Endodermal cell (in vitro differentiated cells): Measurements from ENCODE around the gene MMAA. TPM values are rescaled to one million over a fixed set of nuclear protein-coding genes. Genes with fewer than 3 reads are reported as not detected.

Experiments
- DNase-seq: peaks from one replicate; pipeline ENCODE4 v3.0.0-alpha.2; 2017
- H3K27ac ChIP-seq: 2 replicates; pipeline ENCODE4 v1.5.1; 2013; ENCODE audit warnings: mild to moderate bottlenecking, low read depth, low read length, moderate library complexity
- H3K27me3 ChIP-seq: 2 replicates; pipeline ENCODE4 v1.6.1; 2013; ENCODE audit warnings: mild to moderate bottlenecking, low read length, moderate library complexity; ENCODE audit not compliant: insufficient read depth, control insufficient read depth, poor library complexity, severe bottlenecking
- H3K36me3 ChIP-seq: 2 replicates; pipeline ENCODE4 v1.7.0; 2013; ENCODE audit warnings: mild to moderate bottlenecking, low read length, moderate library complexity; ENCODE audit not compliant: control insufficient read depth, insufficient read depth
- H3K4me1 ChIP-seq: one replicate; pipeline ENCODE4 v1.7.0; 2013; ENCODE audit warnings: low read length; ENCODE audit not compliant: control insufficient read depth, insufficient read depth
- H3K4me3 ChIP-seq: 2 replicates; pipeline ENCODE4 v1.5.1; 2013; ENCODE audit warnings: mild to moderate bottlenecking, low read length, moderate library complexity
- H3K9ac ChIP-seq: 2 replicates; pipeline ENCODE4 v1.6.1; 2013; ENCODE audit warnings: mild to moderate bottlenecking, low read length, moderate library complexity; ENCODE audit not compliant: poor library complexity, severe bottlenecking; ENCODE audit errors: extremely low read depth
- H3K9me3 ChIP-seq: 2 replicates; pipeline ENCODE4 v1.6.1; 2013; ENCODE audit warnings: mild to moderate bottlenecking, low read length, moderate library complexity; ENCODE audit not compliant: control insufficient read depth
- H3K27ac Mint-ChIP-seq: 2 replicates; pipeline ENCODE4 v1.8.0; 2020; ENCODE audit warnings: mixed read lengths
- H3K27me3 Mint-ChIP-seq: 2 replicates; pipeline ENCODE4 v1.8.0; 2021; ENCODE audit warnings: mild to moderate bottlenecking, mixed read lengths; ENCODE audit not compliant: insufficient read depth
- H3K36me3 Mint-ChIP-seq: 2 replicates; pipeline ENCODE4 v1.8.0; 2020; ENCODE audit warnings: low read depth, mixed read lengths
- H3K4me1 Mint-ChIP-seq: 2 replicates; pipeline ENCODE4 v1.8.0; 2020; ENCODE audit warnings: mixed read lengths
- H3K4me3 Mint-ChIP-seq: 2 replicates; pipeline ENCODE4 v1.8.0; 2020; ENCODE audit warnings: mild to moderate bottlenecking, moderate library complexity, mixed read lengths
- H3K9me3 Mint-ChIP-seq: 2 replicates; pipeline ENCODE4 v1.8.0; 2020; ENCODE audit warnings: mild to moderate bottlenecking, mixed read lengths
- CTCF ChIP-seq: fragments of 200-600 bp; sonication (generic); conservative IDR thresholded peaks from 2 replicates; pipeline ENCODE4 v1.5.0; 2021; ENCODE audit warnings: antibody characterized with exemption, mild to moderate bottlenecking
- WGBS, 2 experiments: methylation state at CpG; one replicate each; pipeline versions ENCODE4 v1.1.5 to v1.1.7; 2013; ENCODE audit warnings: missing lambda C conversion rate in 2 of 2, mixed read lengths in 1 of 2; ENCODE audit not compliant: insufficient coverage in 1 of 2, insufficient read length in 1 of 2; 5-methylcytosine and 5-hydroxymethylcytosine counted together
- total RNA-seq, 2 donors: library from RNA; stranded (reverse); fragmentation: NEBNext Ultra II Directional in 1 of 2; extraction: Animal tissue kit (Norgen Biotek cat#: 25700) in 1 of 2; gene quantifications; 2 replicates in 1 of 2; 3 replicates in 1 of 2; pipeline ENCODE4 v1.2.1, GENCODE V29; 2021

Gene MMAA
- total RNA-seq, 2 donors from 2014 or later = 6.8 to 6.9 TPM

GRCh38 chr4:145680902-145681301, 61.7 kb downstream of the MMAA start:
- Mint-ChIP-seq H3K27me3 (no peaks in the 10 kb centered on the region), H3K36me3 (peaks cover 8% of the 10 kb centered on the region), H3K4me3 (no peak overlapping the region), H3K9me3 (peaks cover 44% of the 10 kb centered on the region), H3K27ac (no peak overlapping the region), H3K4me1 (peaks cover 15% of the 10 kb centered on the region)
- H3K36me3 ChIP-seq = no peaks in the 10 kb centered on the region
- 94 to 100% methylated on average over 1 of the region's 1 CpG for WGBS, 2 experiments
- H3K9ac ChIP-seq = no peak overlapping the region
- peaks cover 24% of the 10 kb centered on the region for H3K9me3 ChIP-seq
- TF ChIP-seq CTCF = no peak
- no peaks in the 10 kb centered on the region for H3K27me3 ChIP-seq
- DNase-seq = no peak
- H3K4me1 ChIP-seq = peaks cover 3% of the 10 kb centered on the region
- H3K27ac ChIP-seq = no peak overlapping the region
- no peak overlapping the region for H3K4me3 ChIP-seq

DNA sequence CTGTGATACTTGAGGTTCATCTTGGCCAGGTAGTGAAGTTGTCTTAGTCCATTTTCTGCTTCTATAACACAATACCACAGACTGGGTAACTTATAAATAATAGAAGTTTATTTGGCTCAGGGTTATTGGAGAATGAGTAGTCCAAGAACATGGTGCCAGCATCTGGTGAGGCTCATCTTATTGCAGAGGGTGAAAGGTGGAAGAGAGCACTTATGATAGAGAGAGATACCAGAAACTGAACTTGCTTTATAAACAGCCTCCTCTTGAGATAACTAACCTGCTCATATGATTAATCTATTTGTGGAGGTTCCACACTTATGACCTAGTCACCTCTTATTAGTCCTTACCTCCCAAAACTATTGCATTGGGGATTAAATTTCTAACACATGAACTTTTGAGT, 62.3 kb downstream of the MMAA start:
- Histone ChIP-seq H3K27me3 (no peaks in the 10 kb centered on the region), H3K27ac (no peak overlapping the region), H3K4me1 (peaks cover 3% of the 10 kb centered on the region), H3K9me3 (peaks cover 26% of the 10 kb centered on the region), H3K4me3 (no peak overlapping the region), H3K9ac (no peak overlapping the region), H3K36me3 (no peaks in the 10 kb centered on the region)
- Mint-ChIP-seq H3K9me3 (peaks cover 42% of the 10 kb centered on the region), H3K4me1 (peaks cover 17% of the 10 kb centered on the region), H3K36me3 (peaks cover 8% of the 10 kb centered on the region), H3K27me3 (no peaks in the 10 kb centered on the region), H3K27ac (no peak overlapping the region), H3K4me3 (no peak overlapping the region)
- no peak for DNase-seq
- no peak for TF ChIP-seq CTCF

DNA sequence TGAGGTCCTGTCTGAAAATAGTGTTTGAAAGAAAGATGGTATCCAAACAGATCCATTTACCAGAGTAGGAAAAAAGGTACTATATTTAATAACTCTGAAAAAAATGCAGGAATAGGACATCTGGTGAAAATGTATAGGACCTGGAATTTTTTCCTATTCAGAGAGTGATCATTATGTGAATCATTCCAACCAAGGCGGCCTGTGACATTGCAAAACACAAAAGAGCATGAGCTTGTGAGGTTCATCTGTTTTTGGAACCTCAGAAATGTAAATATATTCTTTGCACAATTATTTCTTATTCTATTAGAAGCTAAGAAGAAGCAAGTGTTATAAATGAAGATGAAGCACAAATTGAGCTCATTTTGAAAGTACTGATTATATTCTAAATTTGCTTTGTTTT, 62.8 kb downstream of the MMAA start:
- Histone ChIP-seq H3K27ac (no peak overlapping the region), H3K4me3 (no peak overlapping the region), H3K27me3 (no peaks in the 10 kb centered on the region), H3K9me3 (peaks cover 26% of the 10 kb centered on the region), H3K9ac (no peak overlapping the region), H3K4me1 (peaks cover 3% of the 10 kb centered on the region), H3K36me3 (no peaks in the 10 kb centered on the region)
- Mint-ChIP-seq H3K4me3 (no peak overlapping the region), H3K27ac (no peak overlapping the region), H3K4me1 (peaks cover 20% of the 10 kb centered on the region), H3K27me3 (no peaks in the 10 kb centered on the region), H3K9me3 (peaks cover 37% of the 10 kb centered on the region), H3K36me3 (peaks cover 8% of the 10 kb centered on the region)
- TF ChIP-seq CTCF = no peak
- DNase-seq = no peak
- whole genome bisulfite sequencing, 2 experiments = 100% methylated on average over 1 of the region's 1 CpG; no CpG with 5 or more reads in 1 of the 2 experiments
